T-helper 2 cell treated with Interferon-gamma antibody and Interleukin-4, amounts not matched to agents 100 ng/mL and 5 ng/mL, for 36 hours (primary cell): ENCODE results near the gene ENPP6. TPM values are rescaled to one million over a fixed set of nuclear protein-coding genes. Genes with fewer than 3 reads are reported as not detected.

Experiments
- intact Hi-C: fragments of 100-400 bp; cut with micrococcal nuclease; formaldehyde crosslinking; loops from one replicate; pipeline ENCODE4 v1.15.1; 2023
- total RNA-seq: library from RNA; stranded (reverse); gene quantifications from 2 replicates; pipeline ENCODE4 v1.2.3, GENCODE V29; 2022

The ENPP6 gene
- total RNA-seq, 1 donor from 2014 or later = 1.6 TPM

GRCh38 chr4:184112006-184112550, 105.6 kb downstream of the ENPP6 start:
- intact Hi-C loops = no loop called here

- intact Hi-C loops = no loop called here
Observed at GRCh38 chr4:184111233-184111832, 106.3 kb downstream of the ENPP6 start.

DNA sequence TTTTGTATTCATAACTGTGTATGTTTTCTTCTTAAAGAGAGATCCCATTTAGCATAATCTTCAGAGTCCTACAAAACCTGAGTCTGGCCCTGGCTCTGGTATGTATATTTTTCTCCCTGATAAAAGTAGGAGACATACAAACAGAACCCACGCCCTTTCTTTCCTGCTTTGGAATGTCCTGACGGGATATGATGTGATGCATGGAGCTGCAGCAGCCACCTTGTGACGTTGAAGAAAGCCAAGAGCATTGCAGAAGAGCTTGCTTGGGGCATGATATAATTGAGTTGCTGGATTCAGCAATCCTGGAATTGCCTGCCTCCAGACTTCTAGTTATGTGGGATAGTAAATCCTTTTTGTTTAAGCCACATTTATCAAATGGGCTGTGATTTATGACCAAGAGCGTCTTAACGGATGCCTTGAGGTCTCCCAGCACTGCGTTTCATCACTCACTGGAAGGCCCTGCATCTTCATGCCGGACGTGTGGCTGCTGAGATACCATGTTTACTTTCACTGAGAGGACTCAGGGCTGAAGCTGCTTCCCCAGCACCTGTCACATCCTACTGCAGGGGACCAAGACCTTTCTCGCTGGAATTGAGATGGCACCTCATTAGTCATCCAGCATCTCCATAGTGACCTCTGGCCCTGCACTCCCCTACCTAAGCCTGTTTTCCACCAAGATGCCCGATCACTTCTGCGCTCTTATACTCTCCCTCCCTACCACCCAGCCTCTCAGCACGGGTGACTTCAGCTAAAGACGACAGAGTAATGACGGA, 107.0 kb downstream of the ENPP6 start:
- intact Hi-C loops = no loop called here

- intact Hi-C loops = no loop called here
Observed at GRCh38 chr4:184108006-184108501, 109.6 kb downstream of the ENPP6 start.

DNA sequence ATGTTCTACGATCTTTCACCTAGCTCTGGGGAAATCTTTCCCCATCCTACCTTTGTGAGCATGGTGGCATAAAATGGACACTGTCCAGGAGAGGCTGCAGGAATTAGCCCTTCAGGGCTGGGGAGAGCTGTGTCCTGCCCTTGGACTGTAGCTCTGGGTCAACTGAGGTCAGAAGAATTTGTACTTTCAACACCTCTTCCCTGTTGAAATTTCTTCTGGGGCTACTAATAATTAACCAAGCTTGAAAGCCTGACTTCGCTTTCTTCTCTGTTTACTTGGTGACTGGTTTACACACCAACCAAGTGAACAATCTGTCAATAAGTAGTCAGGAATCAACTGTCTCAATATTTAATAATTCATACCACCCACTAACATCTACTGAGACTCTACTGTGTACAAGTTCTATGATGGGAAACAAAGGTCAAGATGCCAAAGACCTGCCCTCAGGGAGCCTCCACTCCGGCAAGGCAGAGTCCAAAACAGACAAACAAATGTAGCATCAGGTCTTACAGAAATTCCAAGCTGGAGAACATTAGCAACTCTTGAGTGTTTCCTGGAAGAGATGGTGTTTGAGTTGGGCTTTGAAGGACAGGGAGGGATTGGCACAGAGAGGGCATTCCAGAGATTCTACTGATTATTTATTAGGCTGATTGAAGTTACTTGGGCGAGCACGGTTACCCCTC, 113.1 kb downstream of the ENPP6 start:
- intact Hi-C loops = no loop called here

DNA sequence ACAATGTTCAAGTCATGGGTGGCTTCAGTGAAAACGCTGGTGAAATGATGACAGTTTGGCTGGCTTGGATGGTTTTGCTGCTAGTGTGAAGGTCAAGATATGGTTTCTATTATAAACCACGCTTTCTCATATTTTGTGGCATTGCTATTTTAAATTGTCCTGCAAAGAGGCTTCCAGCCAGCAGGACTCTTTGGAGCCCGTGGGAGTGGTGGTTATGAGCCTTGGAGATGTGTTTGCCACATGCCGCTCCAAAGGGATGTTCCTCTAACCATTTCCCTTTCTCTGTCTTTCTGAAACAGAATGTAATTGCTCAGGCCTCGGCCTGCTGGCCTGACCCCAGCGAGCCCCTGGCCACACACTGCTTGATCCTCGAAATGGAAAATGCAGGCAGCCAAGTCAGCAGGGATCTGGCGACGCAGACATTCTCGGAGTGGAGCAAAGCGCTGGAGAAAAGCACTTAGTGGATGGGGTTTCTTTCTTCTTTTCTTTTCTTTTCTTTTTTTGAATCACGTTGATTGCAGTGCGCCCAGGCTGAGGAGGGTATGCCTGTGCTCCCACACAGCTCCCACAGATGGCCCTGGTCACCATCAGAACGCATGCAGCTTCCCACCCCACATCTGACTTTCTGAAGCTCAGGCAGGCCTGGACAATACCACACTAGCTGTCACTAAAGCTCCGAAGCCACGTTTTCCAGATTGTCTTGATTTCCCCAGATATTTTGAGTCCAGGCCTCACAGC, 114.0 kb downstream of the ENPP6 start:
- intact Hi-C loops = no loop called here

DNA sequence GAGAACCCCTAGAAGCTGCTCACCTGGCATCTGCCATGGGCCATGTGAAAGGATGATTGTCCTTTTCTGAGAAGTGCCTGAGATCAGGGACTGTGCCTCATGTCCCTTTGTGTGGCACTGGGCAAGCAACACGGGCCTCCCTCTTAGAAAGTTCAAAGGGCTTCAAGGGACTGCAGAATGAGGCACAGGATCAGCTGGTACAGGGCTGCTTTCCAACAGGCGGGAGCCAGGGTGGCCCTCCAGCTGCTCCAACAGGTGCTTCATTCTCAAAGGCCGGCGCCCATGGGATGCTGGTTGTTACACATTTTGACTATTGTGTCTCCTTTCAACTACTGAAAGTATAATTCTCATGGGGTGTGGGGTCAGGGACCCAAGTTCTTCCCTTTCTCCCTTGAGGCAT, 114.7 kb downstream of the ENPP6 start:
- intact Hi-C loops = no loop called here

DNA sequence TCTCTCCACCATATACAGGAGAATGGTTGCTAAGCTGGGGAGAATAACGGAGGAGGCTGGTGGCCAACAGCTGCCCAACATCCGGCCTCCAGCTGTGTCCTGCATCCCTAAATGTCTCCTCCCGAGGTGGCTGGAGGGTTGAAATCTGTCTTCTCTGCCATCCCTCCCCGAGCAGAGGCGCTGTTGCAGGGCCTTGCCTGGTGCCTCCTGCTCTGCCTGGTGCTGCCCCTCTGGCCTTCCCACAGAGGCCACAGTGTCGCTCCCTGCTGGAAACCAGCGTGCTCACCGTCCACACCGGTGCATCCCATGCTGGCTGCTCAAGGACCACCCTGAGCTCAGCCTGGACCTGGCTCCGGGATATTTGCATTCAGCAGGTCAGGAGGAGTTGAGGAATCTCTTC, 115.2 kb downstream of the ENPP6 start:
- intact Hi-C loops = no loop called here

DNA sequence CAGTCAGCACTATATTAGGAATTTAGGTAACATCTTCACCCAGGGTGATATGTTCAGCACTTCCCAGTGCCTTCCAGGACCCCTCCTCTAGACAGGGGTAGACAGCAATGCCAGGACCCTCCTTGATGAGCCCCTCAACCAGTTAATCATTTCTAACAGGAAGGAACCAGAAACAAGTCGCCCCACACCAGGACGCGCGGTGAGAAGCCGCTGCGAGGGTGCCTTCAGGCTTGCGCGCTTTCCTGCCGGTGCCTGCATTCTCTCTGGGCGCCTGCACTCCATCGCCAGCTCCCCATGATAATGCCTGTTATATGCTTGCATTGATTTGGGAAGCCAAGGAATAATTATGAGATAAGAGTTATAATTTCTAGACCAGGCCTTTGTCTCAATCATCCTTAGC, 116.0 kb downstream of the ENPP6 start:
- intact Hi-C loops = no loop called here

DNA sequence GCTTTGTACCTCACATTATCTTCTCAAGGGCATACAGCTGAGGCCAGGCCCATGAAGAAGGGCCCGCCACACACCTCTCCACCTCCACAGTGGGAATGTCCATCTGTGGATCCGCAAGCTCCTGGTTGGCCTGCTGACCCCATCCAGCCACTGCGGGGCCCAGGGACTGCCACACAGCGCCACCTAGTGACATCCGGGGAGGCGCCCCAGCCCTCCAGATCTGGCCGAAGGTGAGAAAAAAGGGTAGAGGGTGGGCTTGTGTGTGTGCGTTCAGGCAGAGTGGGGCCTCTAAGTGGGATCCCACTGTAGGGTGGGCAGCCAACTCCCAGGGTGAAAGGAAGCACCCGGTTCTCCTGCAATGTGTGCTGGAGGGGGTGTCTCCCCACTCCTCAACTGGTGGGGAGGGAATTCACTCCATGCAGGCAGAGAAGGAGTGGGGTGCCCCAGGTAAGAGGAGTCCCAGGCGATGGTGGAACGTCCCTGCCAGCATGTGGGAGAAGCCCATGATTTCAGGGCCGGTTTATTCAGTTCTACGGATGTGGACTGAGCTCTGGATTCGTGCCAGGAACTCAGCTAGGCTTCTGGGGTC, 117.3 kb downstream of the ENPP6 start:
- intact Hi-C loops = loop anchor here (1.0 kb wide), 1 partner anchor 260 kb away; no protein-coding TSS in a partner anchor

- intact Hi-C loops = no loop called here
Observed at GRCh38 chr4:184099535-184099966, 118.1 kb downstream of the ENPP6 start.

DNA sequence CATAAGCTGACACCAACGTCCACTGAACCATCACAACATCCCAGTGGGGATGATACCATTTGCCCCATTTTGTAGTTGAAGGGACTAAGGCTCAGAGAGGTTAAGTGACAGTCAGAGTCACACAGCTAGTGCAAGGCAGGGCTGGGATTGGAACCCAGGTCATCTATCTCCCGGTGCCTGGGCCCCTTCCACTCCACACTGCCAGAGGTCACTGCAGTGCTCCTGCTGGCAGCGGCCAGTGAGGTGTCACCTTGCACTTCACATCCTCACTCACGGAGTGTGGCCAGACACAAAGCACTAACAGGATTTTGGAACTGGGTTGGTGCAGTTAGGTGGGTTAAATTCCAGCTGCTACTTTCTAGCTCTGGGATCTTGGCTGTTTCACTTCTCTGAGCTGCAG, 118.7 kb downstream of the ENPP6 start:
- intact Hi-C loops = no loop called here

DNA sequence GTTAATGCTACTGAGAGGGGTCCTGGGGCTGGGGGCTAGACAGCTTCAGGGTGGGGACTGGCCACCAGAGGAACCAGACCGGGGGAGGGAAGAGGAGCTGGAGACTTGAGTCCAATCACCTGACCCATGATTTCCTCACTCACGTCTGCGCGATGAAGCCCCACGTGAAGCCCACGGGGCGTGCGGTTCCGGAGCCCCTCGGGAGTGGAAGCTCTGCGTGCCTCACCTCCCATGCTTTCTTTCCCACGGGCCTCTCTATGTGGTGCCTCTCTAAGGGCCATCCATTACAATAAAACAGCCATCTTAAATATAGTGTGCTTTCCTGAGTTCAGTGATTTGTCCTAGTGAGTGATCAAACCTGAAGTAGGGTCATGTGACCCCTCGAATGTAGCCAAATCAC, 119.9 kb downstream of the ENPP6 start:
- intact Hi-C loops = no loop called here

DNA sequence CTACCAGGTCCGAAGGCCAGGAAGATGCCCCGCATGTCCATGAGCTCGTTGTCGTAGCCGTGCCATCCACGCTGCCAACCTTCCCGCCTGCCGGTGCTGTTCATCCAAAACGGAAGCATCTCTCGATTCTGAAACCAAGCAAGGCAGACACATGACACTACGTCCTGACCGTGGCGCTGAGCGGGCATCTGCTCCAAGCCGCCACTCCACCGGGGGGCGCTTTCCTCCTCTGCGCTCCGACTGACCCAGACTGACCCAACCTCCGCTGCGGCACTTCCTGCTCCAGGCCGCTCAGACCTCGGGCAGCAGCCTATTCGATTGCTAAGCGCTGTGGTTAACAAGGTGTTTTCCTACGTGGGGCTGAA, 120.5 kb downstream of the ENPP6 start:
- intact Hi-C loops = no loop called here

DNA sequence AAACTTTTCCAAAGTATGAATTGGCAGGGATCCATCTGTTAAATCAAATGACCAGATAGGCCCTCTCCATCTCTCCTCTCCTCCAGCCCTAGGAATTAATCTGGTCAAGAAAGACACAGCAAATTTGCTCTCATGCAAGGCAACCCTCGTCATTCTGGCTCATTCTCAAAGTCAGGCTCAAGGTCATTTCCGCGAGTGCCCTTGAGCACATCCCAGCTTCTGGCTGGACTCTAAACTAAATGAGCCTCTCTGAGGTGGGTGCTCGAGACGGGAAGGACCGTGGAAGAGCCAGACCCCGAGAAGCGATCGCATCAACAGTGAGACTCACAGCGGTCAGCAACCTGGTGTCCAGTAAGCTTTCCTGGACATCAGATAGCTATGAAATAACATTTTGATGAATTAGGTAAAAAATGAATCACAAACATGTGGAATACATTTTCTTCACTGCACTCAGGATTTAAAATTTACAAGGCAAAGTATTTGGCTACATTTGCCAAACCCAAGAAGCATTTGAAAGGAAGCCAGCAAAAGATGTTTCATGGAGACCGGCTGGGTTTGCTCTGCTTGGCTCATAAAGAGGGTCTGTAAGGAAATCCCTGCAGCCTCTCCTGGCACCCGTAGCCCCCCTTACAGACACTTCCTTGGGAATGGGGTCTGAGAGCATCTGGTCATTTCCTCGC, 121.0 kb downstream of the ENPP6 start:
- intact Hi-C loops = no loop called here

- intact Hi-C loops = no loop called here
Observed at GRCh38 chr4:184094532-184095159, 123.0 kb downstream of the ENPP6 start.

- intact Hi-C loops = no loop called here
Observed at GRCh38 chr4:184091986-184092385, 125.7 kb downstream of the ENPP6 start.

- intact Hi-C loops = no loop called here
Observed at GRCh38 chr4:184090571-184090970, 127.1 kb downstream of the ENPP6 start.

- intact Hi-C loops = no loop called here
Observed at GRCh38 chr4:184080674-184081073, 137.0 kb downstream of the ENPP6 start.
